Measurements from ENCODE around the gene MBTPS1. TPM values are rescaled to one million over a fixed set of nuclear protein-coding genes. Genes with fewer than 3 reads are reported as not detected.

MBTPS1 gene
- total and polyA plus RNA-seq, 12 donors, result 61.5 to 132 (median 83.6) TPM

- TF ChIP-seq POLR2A (IDR thresholded peaks at IDR 0.05), result no peak
- no peak for TF ChIP-seq CTCF (IDR thresholded peaks at IDR 0.05)
- peaks cover 0 to 9% of the 10 kb centered on the region in 2 donors for H3K4me1 ChIP-seq (replicated peaks in 1 of 2)
- no peak for DNase-seq
- no peak overlapping the region for H3K27ac ChIP-seq
- H3K36me3 ChIP-seq (replicated peaks in 1 of 2), result peaks cover 0 to 77% of the 10 kb centered on the region in 2 donors
- no peaks in the 10 kb centered on the region for H3K9me3 ChIP-seq (replicated peaks in 1 of 3)
- intact Hi-C loops (cut with DNase I), result loop anchor here (5.0 to 10.0 kb wide), 2 partner anchors 85 to 97 kb away; partner anchors contain the start of gene TAF1C (in 1 of the 2)
- 82 to 85% (median 84%) methylated on average over 11 of the region's 11 CpGs for WGBS, 4 donors
- no peaks in the 10 kb centered on the region for H3K27me3 ChIP-seq
- H3K4me3 ChIP-seq, result no peak overlapping the region
Observed at GRCh38 chr16:84087466-84088151, 29.1 kb downstream of the MBTPS1 start.

- Histone ChIP-seq H3K4me3 (no peak overlapping the region), H3K27me3 (no peaks in the 10 kb centered on the region), H3K9me3 (replicated peaks in 1 of 3) (no peaks in the 10 kb centered on the region), H3K36me3 (replicated peaks in 1 of 2) (peaks cover 0 to 72% of the 10 kb centered on the region in 2 donors), H3K4me1 (replicated peaks in 1 of 2) (peaks cover 5 to 15% of the 10 kb centered on the region in 2 donors), H3K27ac (no peak overlapping the region)
- 84 to 87% (median 85%) methylated on average over 11 to 12 of the region's 12 CpGs for WGBS, 4 donors
- DNase-seq, result no peak
- intact Hi-C loops (cut with DNase I), result loop anchor here (5.0 to 10.0 kb wide), 2 partner anchors 85 to 98 kb away; partner anchors contain the start of gene TAF1C (in 1 of the 2)
- TF ChIP-seq POLR2A (IDR thresholded peaks at IDR 0.05) (no peak), CTCF (IDR thresholded peaks at IDR 0.05) (no peak)
Observed at GRCh38 chr16:84087001-84087400, 29.7 kb downstream of the MBTPS1 start.

GRCh38 chr16:84086341-84086740 lies 30.4 kb downstream of the MBTPS1 start:
- peak overlapping the region in 2 of 5 donors; percentile 18 to 43 for H3K27ac ChIP-seq
- whole genome bisulfite sequencing, 4 donors, result 69 to 87% (median 76%) methylated on average over 7 to 11 of the region's 11 CpGs
- peaks cover 10 to 21% of the 10 kb centered on the region in 2 donors for H3K4me1 ChIP-seq (replicated peaks in 1 of 2)
- H3K9me3 ChIP-seq (replicated peaks in 1 of 3), result no peaks in the 10 kb centered on the region
- DNase-seq, result no peak
- TF ChIP-seq CTCF (IDR thresholded peaks at IDR 0.05) (no peak), POLR2A (IDR thresholded peaks at IDR 0.05) (no peak)
- no peak overlapping the region for H3K4me3 ChIP-seq
- no peaks in the 10 kb centered on the region for H3K27me3 ChIP-seq
- H3K36me3 ChIP-seq (replicated peaks in 1 of 2), result peaks cover 0 to 68% of the 10 kb centered on the region in 2 donors
- intact Hi-C loops (cut with DNase I), result loop anchor here (5.0 to 10.0 kb wide), 2 partner anchors 86 to 98 kb away; partner anchors contain the start of gene TAF1C (in 1 of the 2)

- peak overlapping the region in 1 of 5 donors; percentile 18 for H3K27ac ChIP-seq
- WGBS, 4 donors, result 47 to 66% (median 48%) methylated on average over 6 of the region's 6 CpGs
Observed at GRCh38 chr16:84085773-84086172, 31.0 kb downstream of the MBTPS1 start.

More at GRCh38 chr16:84085773-84086172, 31.0 kb downstream of the MBTPS1 start:
- DNase-seq, result no peak
- TF ChIP-seq POLR2A (IDR thresholded peaks at IDR 0.05), result no peak
- TF ChIP-seq CTCF (IDR thresholded peaks at IDR 0.05), result no peak
- Histone ChIP-seq H3K27me3 (no peaks in the 10 kb centered on the region), H3K4me3 (no peak overlapping the region), H3K36me3 (replicated peaks in 1 of 2) (peaks cover 0 to 68% of the 10 kb centered on the region in 2 donors), H3K4me1 (replicated peaks in 1 of 2) (peaks cover 16 to 27% of the 10 kb centered on the region in 2 donors), H3K9me3 (replicated peaks in 1 of 3) (no peaks in the 10 kb centered on the region)
- intact Hi-C loops (cut with DNase I), result loop anchor here (5.0 to 10.0 kb wide), 2 partner anchors 87 to 99 kb away; partner anchors contain the start of gene TAF1C (in 1 of the 2)

Data from adrenal gland (tissue), 12 donors.